Measurements from ENCODE around the gene GLG1.
A peak's percentile ranks its signal among the peaks of the same experiment; 100 is the strongest.
"Not testable (repeated sequence)": the region's sequence is repeated elsewhere in the genome, so short reads cannot be mapped to it uniquely, and the experiment has no call there.

Gene GLG1

DNA sequence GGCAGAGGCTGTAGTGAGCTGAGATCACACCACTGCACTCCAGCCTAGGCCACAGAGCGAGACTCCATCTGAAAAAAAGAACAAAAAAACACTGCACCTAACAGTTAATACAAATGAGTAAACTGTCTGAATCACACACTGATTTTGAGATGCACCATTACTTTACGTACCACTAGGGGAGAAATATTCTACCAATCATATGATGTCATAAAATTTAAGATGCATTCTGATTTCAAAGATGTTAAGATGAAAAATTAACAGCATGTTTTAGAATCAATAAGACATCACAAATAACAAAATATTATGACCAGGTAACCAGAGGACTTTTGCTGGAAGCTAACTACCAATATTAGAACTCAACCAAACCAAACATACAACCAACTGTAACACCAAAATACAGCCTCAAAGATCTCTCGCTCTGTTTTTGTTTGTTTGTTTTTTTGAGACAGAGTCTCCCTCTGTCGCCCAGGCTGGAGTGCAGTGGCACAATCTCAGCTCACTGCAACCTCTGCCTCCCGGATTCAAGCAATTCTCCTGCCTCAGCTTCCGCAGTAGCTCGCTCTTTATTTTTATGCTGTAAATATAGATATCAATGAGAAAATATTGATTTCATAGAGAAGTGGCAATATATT, 31.6 kb downstream of the GLG1 start:
- no peak for DNase-seq (ENCODE audit: low spot score)

DNA sequence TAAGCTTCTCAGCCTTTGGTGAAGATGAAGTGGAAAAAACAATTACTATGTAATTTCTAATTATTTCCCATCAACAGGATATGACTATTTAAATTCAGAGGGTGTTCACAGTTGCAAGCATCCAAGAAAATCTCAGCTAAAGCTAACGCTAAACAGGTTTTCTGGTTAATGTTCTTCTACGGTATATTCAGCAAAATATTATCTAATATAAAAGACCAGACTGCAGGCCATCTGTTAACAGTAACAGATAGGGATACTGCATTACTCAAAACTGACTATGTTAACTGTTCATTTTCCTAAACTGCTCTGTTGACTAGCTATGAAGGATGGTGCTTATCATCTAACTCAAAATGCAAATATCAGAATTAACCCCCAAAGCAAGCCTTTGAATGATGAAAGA, 32.8 kb downstream of the GLG1 start:
- no peak for DNase-seq (ENCODE audit: low spot score)

DNA sequence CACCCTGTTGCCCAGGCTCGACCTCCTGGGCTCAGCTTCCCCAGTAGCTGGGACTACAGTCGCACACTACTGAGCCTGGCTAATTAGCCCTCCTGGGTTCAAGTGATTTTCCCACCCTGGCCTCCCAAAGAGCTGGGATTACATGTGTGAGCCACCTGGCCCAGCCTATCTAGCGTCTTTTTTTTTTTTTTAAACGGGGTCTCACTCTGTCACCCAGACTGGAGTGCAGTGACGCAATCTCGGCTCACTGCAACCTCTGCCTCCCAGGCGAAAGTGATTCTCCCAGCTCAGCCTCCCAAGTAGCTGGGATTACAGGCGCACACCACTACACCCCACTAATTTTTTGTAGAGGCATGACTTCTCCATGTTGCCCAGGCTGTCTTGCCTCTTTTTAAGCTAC, 33.3 kb downstream of the GLG1 start:
- DNase-seq (ENCODE audit: low spot score): no peak

DNA sequence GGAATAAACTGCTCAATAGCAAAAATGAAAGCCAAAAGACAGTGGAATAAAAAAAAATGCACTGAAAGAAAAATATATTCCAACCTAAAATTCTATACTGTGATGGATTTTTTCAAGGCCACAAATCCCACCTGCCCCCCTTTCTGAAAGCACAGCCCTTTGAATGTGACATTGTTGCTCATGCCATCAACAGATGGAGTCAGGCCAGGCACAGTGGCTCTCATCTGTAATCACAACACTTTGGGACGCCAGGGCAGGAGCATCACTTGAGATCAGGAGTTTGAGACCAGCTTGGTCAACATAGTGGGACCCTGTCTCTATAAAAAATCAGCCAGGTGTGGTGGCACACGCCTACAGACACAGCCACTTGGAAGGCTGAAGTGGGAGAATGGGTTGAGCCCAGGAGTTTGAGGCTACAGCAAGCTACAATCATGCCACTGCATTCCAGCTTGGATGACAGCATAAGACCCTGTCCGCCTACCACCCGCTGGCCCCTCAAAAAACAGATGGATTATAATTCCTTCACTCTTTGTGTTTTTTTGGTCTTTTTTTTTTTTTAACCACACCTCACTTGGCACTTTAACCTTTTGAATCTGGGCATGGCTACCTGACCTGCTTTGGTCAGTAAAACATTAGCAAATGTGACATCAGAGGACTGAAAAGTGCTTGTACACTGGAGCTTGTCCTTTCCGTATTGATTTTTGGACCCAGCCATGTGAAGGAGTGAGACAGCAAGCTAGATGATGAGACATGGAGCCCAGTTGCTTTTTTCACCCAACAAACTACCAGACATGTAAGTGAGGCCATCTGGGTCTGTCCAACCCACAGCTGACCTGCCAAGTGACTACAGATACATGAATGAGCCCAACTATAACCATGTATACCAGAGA, 36.3 kb downstream of the GLG1 start:
- no peak for DNase-seq (ENCODE audit: low spot score)

DNA sequence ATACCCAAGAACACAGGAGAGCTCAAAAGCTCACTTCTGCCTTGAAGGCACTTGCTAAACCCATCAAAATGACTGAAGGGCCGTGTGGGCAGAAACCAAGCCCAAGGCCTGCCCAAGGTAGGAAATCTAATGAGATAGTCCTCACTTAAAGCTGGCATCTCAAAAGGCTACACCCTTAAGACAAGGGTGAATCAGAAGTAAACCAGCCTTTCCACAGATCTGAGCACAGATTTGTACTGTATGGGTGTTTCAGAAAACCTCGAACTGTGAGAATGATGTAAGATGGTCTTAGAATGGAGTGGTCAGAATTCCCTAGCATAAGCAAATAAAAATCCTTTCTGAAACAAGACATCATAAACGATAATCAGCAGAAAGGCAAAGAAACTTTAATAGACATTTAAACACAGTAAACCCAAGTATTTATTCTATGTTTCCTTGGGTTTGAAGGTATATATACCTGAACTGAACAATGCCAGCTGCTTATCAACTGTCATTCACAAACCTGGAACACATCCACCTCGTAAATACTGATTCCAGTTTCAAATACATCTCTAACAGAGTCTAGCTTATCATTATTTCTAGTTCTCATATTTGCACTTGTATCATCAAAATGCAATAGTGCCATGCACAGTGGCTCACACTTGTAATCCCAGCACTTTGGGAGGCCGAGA, 37.8 kb downstream of the GLG1 start:
- DNase-seq (ENCODE audit: low spot score): no peak

DNA sequence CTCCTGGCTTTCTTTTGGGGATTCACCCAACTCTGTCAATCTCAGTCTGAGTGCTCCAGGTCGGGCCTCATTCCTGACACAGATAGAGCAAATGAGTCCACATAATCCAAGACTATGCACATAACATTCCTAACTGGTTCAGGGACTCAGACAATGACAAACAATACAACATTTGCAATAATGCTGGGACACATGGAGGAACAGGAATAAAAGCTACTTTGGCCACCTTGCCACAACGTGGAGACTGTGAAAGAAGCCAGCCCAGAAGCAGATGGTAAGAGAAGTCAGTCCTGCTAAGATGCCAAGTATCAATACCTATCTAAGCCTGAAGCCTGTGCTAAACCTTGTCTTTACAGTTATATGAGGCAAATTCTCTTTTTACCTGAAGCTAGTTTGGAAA, 39.0 kb downstream of the GLG1 start:
- no peak for DNase-seq (ENCODE audit: low spot score)

DNA sequence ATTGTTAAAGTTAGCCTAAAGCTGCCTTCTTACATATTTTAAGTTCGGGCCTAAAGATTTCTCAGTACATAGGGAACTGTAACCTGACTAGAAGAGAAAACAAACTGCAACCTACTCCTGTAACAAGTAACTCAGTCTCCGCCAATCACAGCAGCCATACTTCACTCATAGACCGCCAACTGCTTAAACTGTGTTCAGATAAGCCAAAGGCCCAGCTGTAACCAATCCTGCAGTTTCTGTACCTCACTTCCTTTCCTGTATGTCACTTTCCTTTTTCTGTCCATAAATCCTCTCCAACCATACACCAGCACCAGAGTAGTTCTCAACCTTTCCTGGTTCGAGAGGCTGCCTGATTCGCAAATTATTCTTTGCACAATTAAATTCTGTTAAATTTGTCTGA, 41.5 kb downstream of the GLG1 start:
- no peak for DNase-seq (ENCODE audit: low spot score)

DNA sequence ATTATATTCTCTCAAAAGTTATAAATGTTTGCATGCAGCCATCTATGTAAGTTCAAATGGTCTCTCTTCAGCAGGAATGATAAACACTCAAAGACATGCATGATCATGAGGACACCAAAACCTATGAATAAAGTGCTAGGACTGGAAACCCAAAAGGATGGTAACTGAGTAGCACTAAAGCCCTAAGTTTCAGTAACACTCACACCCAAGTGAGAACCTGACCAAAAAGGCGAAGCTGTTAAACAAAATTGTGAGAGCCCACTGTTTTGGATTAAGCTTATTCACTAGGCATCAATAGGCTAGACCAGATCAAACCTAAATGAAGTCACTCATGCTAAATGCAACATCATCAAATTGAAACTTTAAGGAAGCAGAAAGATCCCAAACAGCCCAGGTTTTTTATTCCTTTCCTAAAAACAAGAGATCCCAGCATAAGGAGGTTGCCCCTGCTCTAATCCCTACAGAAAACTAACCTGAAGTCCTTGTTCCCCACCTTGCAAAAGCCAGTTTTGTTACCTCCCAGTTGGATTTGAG, 42.4 kb downstream of the GLG1 start:
- DNase-seq (ENCODE audit: low spot score): no peak

DNA sequence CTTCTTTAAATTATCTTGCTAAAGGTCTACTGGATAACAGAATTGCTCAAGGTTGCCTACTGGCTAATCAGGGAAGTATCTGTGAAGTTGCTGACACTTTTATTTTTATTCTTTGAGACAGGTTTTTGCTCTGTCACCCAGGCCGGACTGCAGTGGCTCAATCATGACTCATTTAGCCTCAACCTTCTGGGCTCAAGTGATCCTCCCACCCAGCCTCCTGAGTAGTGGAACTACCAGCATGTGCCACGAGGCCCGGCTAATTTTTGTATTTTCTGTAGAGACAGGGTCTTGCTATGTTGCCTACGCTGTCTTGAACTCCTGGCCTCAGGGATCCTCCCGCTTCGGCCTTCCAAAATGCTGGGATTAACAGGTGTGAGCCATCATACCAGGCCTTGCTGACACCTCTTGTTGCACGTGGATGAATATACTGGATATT, 43.1 kb downstream of the GLG1 start:
- DNase-seq (ENCODE audit: low spot score): no peak

DNA sequence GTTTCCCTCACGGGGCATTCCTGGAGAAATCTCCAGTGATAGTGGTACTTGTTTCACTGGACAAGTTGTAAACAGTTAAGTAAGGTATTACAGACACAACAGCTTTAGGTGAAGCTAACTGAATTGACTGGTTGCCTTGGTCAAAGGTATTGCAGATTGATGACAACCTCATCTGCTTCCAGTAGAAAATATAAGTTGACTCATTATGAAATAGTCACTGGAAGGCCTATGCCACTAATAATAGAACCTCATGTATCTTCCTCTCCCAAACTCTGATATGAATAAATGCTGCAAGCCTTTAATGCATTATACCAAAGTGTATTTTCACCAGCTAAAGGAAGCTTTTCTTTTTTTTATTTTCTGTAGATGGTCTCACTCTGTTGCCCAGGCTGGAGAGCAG, 44.8 kb downstream of the GLG1 start:
- no peak for DNase-seq (ENCODE audit: low spot score)

DNA sequence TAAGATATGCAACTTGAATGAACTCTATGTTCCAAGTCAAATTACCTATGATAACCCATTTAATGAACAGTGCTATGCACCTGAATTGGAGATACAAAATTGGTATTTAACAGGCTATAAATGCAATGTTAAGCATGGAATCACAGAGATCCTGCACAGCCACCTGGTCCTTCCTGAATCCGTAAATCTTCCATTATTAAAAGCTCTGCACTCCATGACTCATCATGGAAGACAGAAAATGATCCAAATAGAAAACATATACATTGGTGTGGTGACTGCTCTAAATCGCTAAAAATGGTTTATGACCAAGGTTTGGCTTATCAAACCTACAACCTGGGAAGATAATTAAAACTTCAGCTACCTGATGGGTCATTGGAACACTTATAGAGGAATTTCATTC, 45.3 kb downstream of the GLG1 start:
- DNase-seq (ENCODE audit: low spot score): no peak

DNA sequence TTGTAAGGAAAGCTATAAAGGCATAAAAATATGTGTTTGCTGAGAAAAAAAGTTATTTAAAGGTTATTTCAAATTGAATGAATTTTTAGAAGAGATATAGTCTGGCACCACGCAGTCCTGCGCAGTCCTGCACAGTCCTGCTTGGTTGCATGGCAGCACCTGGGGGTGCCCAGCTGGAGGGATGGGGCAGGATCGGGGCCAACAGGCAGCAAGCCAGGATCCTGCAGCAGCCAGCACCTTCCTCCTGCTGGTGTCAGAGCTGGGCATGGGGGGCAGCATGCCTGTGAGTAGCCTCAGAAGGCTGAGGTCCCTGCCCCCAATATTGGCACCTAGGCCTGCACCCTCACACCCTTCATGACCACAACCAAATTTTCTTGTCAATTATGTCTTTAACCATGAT, 46.0 kb downstream of the GLG1 start:
- no peak for DNase-seq (ENCODE audit: low spot score)

DNA sequence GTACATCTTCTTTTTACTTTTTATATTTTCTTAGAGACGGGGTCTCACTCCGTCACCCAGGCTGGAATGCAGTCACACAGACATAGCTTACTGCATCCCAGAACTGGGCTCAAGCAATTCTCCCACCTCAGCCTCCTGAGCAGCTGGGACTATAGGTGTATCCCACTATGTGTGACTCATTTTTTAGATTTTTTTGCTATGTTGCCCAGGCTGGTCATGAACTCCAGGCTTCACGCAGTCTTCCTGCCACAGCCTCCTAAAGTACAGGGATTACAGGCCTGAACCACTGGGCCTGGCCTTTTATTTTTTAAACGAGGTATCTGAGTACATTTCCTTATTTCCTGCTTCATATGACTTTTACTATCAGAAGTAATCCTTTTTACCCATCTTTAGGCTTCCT, 48.0 kb downstream of the GLG1 start:
- DNase-seq (ENCODE audit: low spot score): no peak

DNA sequence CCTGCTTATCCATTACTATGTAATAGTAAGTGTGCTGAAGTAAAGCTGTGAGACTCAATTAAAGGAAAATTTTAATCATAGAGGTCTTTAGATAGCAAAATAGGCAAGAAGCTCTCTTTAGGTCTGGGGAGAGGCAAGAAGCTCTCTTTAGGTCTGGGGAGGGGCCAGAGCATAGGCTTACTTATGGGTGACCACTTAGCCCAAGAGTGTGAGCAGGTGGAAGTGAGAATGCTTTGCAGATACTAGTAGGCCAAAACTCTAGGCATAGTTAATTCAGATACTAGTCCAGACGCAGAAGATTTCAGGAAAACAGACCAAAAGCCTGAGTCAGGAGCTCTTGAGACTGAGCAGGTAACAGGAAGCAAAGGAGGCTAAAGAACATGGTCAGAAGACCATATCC, 49.6 kb downstream of the GLG1 start:
- no peak for DNase-seq (ENCODE audit: low spot score)

DNA sequence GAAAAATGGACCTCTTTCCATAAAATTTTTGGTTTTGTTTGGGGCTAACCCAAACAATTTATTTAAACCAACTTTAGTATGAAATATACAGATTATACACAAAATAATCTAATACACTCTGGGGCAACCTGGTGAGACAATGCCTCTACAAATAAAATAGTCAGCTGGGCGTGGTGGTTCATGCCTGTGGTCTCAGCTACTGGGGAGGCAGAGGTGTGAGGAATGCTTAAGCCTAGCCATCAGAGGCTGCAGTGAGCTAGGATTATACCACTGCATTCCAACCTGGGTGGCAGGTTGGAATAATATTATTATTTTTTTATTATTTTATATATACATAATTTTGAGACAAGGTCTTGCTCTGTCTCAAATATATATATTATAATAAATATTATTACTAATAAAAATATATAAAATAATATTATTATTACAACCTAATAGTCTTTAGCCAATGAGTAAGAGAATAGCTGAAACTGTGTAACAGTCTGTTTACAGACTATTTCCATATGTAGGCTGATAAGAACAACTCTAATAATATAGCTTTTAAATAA, 50.5 kb downstream of the GLG1 start:
- DNase-seq (ENCODE audit: low spot score): peak; percentile 63

DNA sequence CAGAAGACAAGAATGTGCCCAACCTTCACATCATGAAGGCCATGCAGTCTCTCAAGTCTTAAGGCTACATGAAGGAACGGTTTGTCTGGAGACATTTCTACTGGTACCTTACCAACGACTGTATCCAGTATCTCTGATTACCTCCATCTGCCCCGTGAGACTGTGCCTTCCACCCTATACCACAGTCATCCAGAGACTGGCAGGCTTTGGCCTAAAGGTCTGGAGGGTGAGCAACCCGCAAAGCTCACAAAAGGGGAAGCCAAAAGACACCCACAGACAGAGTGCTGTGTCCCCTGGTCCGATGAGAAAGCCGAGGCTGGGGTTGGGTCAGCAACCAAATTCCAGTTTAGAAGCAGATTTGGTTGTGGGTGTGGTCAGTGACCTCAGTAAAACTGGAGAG, 54.6 kb downstream of the GLG1 start:
- not testable (repeated sequence) for DNase-seq (ENCODE audit: low spot score)

DNA sequence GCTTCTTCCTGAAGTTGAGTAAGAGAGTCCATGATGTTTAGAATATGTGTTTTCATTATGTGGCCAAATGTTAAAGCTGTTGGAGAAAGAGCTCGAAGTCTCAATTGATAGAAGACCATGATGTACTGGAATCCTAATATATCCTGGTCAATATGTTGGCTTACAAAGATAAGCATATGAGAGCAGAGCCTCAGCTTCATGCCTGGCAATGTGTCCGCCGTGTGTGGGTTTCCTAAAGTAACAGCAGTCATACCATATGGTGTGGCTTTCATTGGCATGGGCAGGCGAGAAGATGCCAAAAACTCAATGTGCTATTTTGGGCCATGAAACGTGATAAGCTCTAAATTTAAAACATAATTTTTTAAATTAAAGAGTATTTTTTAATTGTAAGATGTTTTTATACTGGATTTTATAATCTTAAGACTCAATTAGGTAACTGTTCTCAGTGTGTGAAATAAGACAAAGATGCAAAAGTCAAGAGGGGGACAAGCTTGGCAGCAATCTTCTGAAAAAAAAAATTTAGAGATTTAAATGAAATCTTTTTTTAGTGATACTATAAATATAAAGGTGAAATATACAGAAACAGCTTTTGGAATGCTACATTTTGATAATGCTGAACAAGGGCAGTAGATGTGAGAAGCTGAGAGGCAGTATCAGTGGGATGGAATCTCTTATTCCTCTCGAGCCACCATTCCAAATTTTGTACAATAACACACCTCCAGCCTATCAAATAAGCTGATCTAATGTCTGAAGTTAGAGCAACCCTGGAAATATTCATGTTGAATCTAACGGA, 56.5 kb downstream of the GLG1 start:
- not testable (repeated sequence) for DNase-seq (ENCODE audit: low spot score)

DNA sequence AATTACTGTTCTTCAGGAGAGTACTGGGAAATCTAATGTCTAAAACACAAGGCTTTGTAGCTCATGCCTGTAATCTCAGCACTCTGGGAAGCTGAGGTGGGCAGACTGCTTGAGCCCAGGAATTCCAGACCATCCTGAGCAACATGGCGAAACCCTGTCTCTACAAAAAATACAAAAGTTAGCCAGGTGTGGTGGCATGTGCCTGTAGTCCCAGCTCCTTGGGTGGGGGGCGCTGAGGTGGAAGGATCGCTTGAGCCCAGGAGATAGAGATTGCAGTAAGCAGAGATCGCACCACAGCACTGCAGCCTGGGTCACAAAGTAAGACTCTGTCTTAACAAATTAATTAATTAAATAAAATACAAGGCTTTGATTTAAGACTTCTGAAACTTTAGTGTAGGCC, 60.8 kb downstream of the GLG1 start:
- not testable (repeated sequence) for DNase-seq (ENCODE audit: low spot score)

DNA sequence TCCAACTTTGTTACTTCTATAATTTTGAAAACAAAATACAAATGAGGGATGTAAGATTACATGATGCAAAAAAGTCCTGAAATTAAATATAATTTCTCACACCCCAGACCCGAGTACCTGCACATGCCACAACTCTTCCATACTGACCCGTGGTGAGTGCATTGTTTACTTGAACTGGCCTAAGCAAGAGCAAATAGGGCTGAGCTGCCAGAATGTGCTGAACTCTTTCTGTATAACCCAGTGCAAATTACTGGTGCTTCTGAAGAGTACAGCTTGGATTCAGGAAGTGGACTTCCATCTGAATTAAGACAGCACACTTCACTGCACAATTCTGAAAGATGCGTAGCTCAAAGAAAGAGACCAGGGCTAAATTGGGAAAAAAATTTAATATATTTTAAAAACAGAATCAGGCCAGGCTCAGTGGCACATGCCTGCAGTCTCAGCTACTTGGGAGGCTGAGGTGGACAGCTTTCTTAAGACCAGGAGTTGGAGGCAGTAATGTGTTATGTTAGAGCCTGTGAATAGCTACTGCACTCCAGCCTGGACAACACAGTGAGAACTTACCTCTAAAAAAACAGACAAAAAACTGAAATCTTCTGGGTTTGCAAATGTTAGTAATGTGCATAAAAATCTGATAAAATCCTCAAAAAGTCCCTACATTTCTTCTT, 63.9 kb downstream of the GLG1 start:
- DNase-seq (ENCODE audit: low spot score): not testable (repeated sequence)

DNA sequence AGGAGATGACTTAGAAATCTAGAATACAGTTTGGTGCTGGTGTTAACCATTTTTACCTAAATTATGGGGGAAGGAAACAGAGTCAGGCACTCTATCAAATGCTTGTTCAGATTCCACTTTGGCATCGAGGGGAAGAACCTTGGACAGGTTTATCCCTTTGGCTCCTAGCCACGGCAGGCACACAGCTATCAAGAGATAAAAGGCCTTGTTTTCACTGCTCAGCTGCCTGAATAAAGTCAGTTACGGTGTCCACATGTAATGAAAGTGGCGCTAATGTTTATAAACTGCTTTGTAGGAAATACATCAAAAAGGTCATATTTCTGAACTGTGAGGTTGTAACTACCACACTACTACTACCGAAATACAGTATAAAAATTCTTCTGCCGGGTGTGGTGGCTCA, 66.3 kb downstream of the GLG1 start:
- DNase-seq (ENCODE audit: low spot score): not testable (repeated sequence)

DNA sequence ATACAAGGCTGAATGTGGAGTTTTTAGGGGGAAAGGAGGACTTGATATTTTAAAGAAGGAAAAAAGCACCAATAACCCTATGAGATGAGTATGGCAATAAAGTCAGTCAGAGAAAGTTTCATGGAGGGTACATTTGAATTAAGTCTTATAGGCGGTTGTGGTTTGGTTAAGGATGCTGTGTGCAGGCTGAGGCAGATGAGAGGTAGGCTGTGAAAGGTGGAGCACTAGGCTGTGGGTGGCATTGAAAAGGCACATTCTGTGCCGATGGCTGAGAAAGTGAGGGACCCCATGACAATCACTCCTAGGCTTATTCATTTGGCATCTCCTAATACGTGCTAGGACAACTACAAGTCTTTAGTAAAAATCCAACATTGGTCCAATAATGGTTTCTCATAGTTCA, 68.1 kb downstream of the GLG1 start:
- not testable (repeated sequence) for DNase-seq (ENCODE audit: low spot score)

Measured in SW480 (cell line).